Measurements from ENCODE around the gene NAV1. TPM values are rescaled to one million over a fixed set of nuclear protein-coding genes. Genes with fewer than 3 reads are reported as not detected.
A peak's percentile ranks its signal among the peaks of the same experiment; 100 is the strongest.
"Not testable (repeated sequence)": the region's sequence is repeated elsewhere in the genome, so short reads cannot be mapped to it uniquely, and the experiment has no call there.

Gene NAV1
- polyA plus RNA-seq, 1 donor = 27.0 TPM

- no peak for DNase-seq
These were observed 7.0 kb downstream of the NAV1 start for GRCh38 chr1:201545851-201546492.

- not testable (repeated sequence) for DNase-seq
These were observed 10.6 kb downstream of the NAV1 start for GRCh38 chr1:201549522-201549921.

GRCh38 chr1:201551096-201551495, 12.2 kb downstream of the NAV1 start:
- no peak for DNase-seq

GRCh38 chr1:201551877-201552731, 13.2 kb downstream of the NAV1 start:
- DNase-seq = no peak

GRCh38 chr1:201552941-201553351, 14.0 kb downstream of the NAV1 start:
- DNase-seq = no peak

- no peak for DNase-seq
These were observed 14.7 kb downstream of the NAV1 start for GRCh38 chr1:201553496-201554189.

- DNase-seq = no peak
These were observed 15.3 kb downstream of the NAV1 start for GRCh38 chr1:201554190-201554600.

- DNase-seq = no peak
These were observed 16.1 kb downstream of the NAV1 start for GRCh38 chr1:201554789-201555592.

GRCh38 chr1:201555593-201555945, 16.6 kb downstream of the NAV1 start:
- DNase-seq = no peak

- no peak for DNase-seq
These were observed 18.1 kb downstream of the NAV1 start for GRCh38 chr1:201556841-201557571.

- no peak for DNase-seq
These were observed 18.6 kb downstream of the NAV1 start for GRCh38 chr1:201557572-201557958.

- peak; percentile 83 for DNase-seq
These were observed 20.8 kb downstream of the NAV1 start for GRCh38 chr1:201559679-201560162.

GRCh38 chr1:201560328-201561194, 21.6 kb downstream of the NAV1 start:
- no peak for DNase-seq

GRCh38 chr1:201561195-201561564, 22.3 kb downstream of the NAV1 start:
- no peak for DNase-seq

GRCh38 chr1:201561601-201562000, 22.7 kb downstream of the NAV1 start:
- no peak for DNase-seq

GRCh38 chr1:201562257-201562656, 23.3 kb downstream of the NAV1 start:
- no peak for DNase-seq

- no peak for DNase-seq
These were observed 23.9 kb downstream of the NAV1 start for GRCh38 chr1:201562659-201563405.

GRCh38 chr1:201563406-201563780, 24.5 kb downstream of the NAV1 start:
- DNase-seq = no peak

GRCh38 chr1:201563941-201564340, 25.0 kb downstream of the NAV1 start:
- DNase-seq = no peak
